ENCODE measurements around the gene CTSA.

DNA sequence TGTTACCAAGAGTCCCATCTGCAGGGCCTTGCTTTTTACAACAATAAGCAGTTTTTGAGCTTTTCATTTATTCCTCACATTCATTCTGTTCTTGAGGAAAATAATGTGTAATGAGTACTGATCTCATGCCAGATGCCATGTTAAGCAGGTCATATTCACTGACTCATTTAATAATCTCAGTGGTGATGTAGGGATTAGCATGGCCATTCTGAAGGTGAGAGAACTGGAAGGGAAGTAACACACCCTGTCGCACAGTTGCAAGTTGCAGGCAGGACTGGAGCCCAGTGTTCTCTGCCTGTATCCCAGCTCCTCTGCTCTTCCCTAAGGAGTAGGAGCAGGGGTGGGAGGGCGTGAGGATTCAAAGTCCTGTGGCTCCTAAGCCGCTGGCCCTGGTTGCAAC is 48.9 kb downstream of the CTSA start:
- TF ChIP-seq, protein P1, sequence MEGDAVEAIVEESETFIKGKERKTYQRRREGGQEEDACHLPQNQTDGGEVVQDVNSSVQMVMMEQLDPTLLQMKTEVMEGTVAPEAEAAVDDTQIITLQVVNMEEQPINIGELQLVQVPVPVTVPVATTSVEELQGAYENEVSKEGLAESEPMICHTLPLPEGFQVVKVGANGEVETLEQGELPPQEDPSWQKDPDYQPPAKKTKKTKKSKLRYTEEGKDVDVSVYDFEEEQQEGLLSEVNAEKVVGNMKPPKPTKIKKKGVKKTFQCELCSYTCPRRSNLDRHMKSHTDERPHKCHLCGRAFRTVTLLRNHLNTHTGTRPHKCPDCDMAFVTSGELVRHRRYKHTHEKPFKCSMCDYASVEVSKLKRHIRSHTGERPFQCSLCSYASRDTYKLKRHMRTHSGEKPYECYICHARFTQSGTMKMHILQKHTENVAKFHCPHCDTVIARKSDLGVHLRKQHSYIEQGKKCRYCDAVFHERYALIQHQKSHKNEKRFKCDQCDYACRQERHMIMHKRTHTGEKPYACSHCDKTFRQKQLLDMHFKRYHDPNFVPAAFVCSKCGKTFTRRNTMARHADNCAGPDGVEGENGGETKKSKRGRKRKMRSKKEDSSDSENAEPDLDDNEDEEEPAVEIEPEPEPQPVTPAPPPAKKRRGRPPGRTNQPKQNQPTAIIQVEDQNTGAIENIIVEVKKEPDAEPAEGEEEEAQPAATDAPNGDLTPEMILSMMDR (IDR thresholded peaks at IDR 0.05; ENCODE audit: low read length): no peak
- TF ChIP-seq EZH2 (IDR thresholded peaks at IDR 0.05; ENCODE audit: borderline replicate concordance, low read length): no peak

Measured in OCI-LY1 (cell line).